K562 (cell line): Measurements from ENCODE around the gene TDRD6. TPM values are rescaled to one million over a fixed set of nuclear protein-coding genes. Genes with fewer than 3 reads are reported as not detected.

Experiments used
- NCOA1 ChIP-seq: fragments of 450-650 bp; IDR thresholded peaks from 2 replicates; pipeline ENCODE4 v1.6.1; 2016; ENCODE audit warnings: low read depth
- NCOA2 ChIP-seq, 2 experiments: fragments of 450-650 bp; IDR thresholded peaks; 2 replicates each; pipeline ENCODE4 v1.6.1; 2018; ENCODE audit warnings: mild to moderate bottlenecking in 2 of 2, moderate library complexity in 1 of 2; ENCODE audit not compliant: partially characterized antibody in 2 of 2
- RAD51 ChIP-seq: fragments of 450-650 bp; IDR thresholded peaks from 2 replicates; pipeline ENCODE4 v1.7.1; 2016; ENCODE audit warnings: low read depth, mild to moderate bottlenecking, borderline replicate concordance
- ZNF253 ChIP-seq: fragments of 250-450 bp; sonication (Bioruptor Pico); conservative IDR thresholded peaks from 2 replicates; pipeline ENCODE4 v1.6.1; 2021; ENCODE audit warnings: mild to moderate bottlenecking
- polyA plus RNA-seq, 8 experiments: library from polyadenylated mRNA; depleted of rRNA in 4 of 8; stranded (reverse) in 5 of 8; unstranded in 3 of 8; fragments of >200 nt; fragmentation: Nextera tagmentation in 2 of 8; fragmentation: Illumina TruSeq in 1 of 8; extraction: Ambion mirVana in 2 of 8; extraction: Trizol in 1 of 8; gene quantifications; 2 replicates each; pipeline versions ENCODE4 v1.2.1 to v1.2.3, GENCODE V29; 2011 to 2014; ENCODE audit warnings: inconsistent platforms in 1 of 8, missing spikeins in 1 of 8
- total RNA-seq, 7 experiments: library from RNA; depleted of rRNA in 6 of 7; stranded (reverse); fragments of >200 nt in 6 of 7; fragmentation: Illumina TruSeq in 2 of 7; extraction: Trizol in 2 of 7; gene quantifications; 2 replicates each; pipeline versions ENCODE4 v1.2.1 to v1.2.3, GENCODE V29; 2011 to 2021; ENCODE audit warnings: low replicate concordance in 1 of 7
- TF ChIP-seq, protein P1 (sequence below): fragments of 200-800 bp; sonication (Bioruptor generic); IDR thresholded peaks from 2 replicates; pipeline ENCODE4 v1.6.1; 2017; ENCODE audit warnings: missing genetic modification characterization, missing compliant biosample characterization
- TF ChIP-seq, protein P2 (sequence below), 2 experiments: fragments of 450-650 bp; formaldehyde crosslinking in 1 of 2; IDR thresholded peaks; 2 replicates each; pipeline versions ENCODE4 v1.4.0 to v1.6.1; 2014 to 2020; ENCODE audit warnings: mild to moderate bottlenecking in 2 of 2, borderline replicate concordance in 1 of 2, low read depth in 1 of 2
- TF ChIP-seq, protein P3 (sequence below): sonication (generic); formaldehyde crosslinking; IDR thresholded peaks from 2 replicates; pipeline ENCODE4 v1.8.0; 2023; ENCODE audit warnings: mild to moderate bottlenecking, missing genetic modification reagents
- TF ChIP-seq, protein P4 (sequence below): sonication (generic); formaldehyde crosslinking; IDR thresholded peaks from 2 replicates; pipeline ENCODE4 v1.8.1; 2023; ENCODE audit warnings: mild to moderate bottlenecking, missing genetic modification reagents
- TF ChIP-seq, protein P5 (sequence below): sonication (generic); formaldehyde crosslinking; IDR thresholded peaks from 2 replicates; pipeline ENCODE4 v1.8.0; 2022; ENCODE audit warnings: missing genetic modification reagents, mild to moderate bottlenecking, borderline replicate concordance

The TDRD6 gene
- total and polyA plus RNA-seq, 9 of the 15 experiments (the other 6 are each of a cell fraction or from before 2014, with no cell fraction given) = under 0.01 to 0.53 (median 0.14) TPM; not detected in 1

DNA sequence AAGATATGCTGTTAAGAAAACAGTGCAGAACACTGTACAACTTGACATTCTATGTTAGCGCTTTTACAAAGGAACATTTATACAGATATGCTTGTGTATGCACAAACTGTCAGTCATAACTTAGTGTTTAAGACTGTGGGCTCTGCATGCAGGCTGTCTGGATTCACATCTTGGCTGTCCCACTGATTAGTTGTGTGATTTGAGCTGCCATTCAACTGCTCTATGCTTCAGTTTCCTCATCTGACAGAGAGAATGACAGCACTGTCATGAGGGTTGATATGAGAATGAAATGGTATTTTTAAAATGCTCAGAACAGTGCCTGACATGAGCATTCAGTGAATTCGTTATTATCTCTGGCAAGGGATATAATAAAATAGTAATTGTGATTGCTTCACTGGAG is 26.2 kb upstream of the TDRD6 start (continued):
- TF ChIP-seq, protein P1, sequence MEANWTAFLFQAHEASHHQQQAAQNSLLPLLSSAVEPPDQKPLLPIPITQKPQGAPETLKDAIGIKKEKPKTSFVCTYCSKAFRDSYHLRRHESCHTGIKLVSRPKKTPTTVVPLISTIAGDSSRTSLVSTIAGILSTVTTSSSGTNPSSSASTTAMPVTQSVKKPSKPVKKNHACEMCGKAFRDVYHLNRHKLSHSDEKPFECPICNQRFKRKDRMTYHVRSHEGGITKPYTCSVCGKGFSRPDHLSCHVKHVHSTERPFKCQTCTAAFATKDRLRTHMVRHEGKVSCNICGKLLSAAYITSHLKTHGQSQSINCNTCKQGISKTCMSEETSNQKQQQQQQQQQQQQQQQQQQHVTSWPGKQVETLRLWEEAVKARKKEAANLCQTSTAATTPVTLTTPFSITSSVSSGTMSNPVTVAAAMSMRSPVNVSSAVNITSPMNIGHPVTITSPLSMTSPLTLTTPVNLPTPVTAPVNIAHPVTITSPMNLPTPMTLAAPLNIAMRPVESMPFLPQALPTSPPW (CRISPR knock-in tag) = no peak
- TF ChIP-seq, protein P2, sequence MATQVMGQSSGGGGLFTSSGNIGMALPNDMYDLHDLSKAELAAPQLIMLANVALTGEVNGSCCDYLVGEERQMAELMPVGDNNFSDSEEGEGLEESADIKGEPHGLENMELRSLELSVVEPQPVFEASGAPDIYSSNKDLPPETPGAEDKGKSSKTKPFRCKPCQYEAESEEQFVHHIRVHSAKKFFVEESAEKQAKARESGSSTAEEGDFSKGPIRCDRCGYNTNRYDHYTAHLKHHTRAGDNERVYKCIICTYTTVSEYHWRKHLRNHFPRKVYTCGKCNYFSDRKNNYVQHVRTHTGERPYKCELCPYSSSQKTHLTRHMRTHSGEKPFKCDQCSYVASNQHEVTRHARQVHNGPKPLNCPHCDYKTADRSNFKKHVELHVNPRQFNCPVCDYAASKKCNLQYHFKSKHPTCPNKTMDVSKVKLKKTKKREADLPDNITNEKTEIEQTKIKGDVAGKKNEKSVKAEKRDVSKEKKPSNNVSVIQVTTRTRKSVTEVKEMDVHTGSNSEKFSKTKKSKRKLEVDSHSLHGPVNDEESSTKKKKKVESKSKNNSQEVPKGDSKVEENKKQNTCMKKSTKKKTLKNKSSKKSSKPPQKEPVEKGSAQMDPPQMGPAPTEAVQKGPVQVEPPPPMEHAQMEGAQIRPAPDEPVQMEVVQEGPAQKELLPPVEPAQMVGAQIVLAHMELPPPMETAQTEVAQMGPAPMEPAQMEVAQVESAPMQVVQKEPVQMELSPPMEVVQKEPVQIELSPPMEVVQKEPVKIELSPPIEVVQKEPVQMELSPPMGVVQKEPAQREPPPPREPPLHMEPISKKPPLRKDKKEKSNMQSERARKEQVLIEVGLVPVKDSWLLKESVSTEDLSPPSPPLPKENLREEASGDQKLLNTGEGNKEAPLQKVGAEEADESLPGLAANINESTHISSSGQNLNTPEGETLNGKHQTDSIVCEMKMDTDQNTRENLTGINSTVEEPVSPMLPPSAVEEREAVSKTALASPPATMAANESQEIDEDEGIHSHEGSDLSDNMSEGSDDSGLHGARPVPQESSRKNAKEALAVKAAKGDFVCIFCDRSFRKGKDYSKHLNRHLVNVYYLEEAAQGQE (IDR thresholded peaks at IDR 0.05; ENCODE audit: borderline replicate concordance) = no peak
- TF ChIP-seq, protein P2 (CRISPR knock-in tag; IDR thresholded peaks at IDR 0.05; ENCODE audit: low read depth) = no peak
- TF ChIP-seq, protein P3, sequence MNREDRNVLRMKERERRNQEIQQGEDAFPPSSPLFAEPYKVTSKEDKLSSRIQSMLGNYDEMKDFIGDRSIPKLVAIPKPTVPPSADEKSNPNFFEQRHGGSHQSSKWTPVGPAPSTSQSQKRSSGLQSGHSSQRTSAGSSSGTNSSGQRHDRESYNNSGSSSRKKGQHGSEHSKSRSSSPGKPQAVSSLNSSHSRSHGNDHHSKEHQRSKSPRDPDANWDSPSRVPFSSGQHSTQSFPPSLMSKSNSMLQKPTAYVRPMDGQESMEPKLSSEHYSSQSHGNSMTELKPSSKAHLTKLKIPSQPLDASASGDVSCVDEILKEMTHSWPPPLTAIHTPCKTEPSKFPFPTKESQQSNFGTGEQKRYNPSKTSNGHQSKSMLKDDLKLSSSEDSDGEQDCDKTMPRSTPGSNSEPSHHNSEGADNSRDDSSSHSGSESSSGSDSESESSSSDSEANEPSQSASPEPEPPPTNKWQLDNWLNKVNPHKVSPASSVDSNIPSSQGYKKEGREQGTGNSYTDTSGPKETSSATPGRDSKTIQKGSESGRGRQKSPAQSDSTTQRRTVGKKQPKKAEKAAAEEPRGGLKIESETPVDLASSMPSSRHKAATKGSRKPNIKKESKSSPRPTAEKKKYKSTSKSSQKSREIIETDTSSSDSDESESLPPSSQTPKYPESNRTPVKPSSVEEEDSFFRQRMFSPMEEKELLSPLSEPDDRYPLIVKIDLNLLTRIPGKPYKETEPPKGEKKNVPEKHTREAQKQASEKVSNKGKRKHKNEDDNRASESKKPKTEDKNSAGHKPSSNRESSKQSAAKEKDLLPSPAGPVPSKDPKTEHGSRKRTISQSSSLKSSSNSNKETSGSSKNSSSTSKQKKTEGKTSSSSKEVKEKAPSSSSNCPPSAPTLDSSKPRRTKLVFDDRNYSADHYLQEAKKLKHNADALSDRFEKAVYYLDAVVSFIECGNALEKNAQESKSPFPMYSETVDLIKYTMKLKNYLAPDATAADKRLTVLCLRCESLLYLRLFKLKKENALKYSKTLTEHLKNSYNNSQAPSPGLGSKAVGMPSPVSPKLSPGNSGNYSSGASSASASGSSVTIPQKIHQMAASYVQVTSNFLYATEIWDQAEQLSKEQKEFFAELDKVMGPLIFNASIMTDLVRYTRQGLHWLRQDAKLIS (CRISPR knock-in tag) = no peak
- no peak for TF ChIP-seq ZNF253 (CRISPR knock-in tag)
- no peak for TF ChIP-seq NCOA1
- TF ChIP-seq NCOA2 (IDR thresholded peaks at IDR 0.05; ENCODE audit: partially characterized antibody in 2 of 2) = no peak
- TF ChIP-seq, protein P4, sequence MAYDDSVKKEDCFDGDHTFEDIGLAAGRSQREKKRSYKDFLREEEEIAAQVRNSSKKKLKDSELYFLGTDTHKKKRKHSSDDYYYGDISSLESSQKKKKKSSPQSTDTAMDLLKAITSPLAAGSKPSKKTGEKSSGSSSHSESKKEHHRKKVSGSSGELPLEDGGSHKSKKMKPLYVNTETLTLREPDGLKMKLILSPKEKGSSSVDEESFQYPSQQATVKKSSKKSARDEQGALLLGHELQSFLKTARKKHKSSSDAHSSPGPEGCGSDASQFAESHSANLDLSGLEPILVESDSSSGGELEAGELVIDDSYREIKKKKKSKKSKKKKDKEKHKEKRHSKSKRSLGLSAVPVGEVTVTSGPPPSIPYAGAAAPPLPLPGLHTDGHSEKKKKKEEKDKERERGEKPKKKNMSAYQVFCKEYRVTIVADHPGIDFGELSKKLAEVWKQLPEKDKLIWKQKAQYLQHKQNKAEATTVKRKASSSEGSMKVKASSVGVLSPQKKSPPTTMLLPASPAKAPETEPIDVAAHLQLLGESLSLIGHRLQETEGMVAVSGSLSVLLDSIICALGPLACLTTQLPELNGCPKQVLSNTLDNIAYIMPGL (CRISPR knock-in tag) = no peak
- TF ChIP-seq RAD51 = no peak
- TF ChIP-seq, protein P5, sequence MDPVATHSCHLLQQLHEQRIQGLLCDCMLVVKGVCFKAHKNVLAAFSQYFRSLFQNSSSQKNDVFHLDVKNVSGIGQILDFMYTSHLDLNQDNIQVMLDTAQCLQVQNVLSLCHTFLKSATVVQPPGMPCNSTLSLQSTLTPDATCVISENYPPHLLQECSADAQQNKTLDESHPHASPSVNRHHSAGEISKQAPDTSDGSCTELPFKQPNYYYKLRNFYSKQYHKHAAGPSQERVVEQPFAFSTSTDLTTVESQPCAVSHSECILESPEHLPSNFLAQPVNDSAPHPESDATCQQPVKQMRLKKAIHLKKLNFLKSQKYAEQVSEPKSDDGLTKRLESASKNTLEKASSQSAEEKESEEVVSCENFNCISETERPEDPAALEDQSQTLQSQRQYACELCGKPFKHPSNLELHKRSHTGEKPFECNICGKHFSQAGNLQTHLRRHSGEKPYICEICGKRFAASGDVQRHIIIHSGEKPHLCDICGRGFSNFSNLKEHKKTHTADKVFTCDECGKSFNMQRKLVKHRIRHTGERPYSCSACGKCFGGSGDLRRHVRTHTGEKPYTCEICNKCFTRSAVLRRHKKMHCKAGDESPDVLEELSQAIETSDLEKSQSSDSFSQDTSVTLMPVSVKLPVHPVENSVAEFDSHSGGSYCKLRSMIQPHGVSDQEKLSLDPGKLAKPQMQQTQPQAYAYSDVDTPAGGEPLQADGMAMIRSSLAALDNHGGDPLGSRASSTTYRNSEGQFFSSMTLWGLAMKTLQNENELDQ = no peak
